Measurements from ENCODE around the gene ADAMTS13.

Gene ADAMTS13

GRCh38 chr9:133474853-133475252 lies 52.7 kb downstream of the ADAMTS13 start:
- no peak for DNase-seq

GRCh38 chr9:133475292-133476012 lies 53.3 kb downstream of the ADAMTS13 start:
- no peak for DNase-seq

GRCh38 chr9:133476036-133476931 lies 54.1 kb downstream of the ADAMTS13 start:
- no peak for DNase-seq

GRCh38 chr9:133476941-133477340 lies 54.8 kb downstream of the ADAMTS13 start:
- no peak for DNase-seq

- no peak for DNase-seq
These were observed 55.3 kb downstream of the ADAMTS13 start for GRCh38 chr9:133477461-133477860.

DNA sequence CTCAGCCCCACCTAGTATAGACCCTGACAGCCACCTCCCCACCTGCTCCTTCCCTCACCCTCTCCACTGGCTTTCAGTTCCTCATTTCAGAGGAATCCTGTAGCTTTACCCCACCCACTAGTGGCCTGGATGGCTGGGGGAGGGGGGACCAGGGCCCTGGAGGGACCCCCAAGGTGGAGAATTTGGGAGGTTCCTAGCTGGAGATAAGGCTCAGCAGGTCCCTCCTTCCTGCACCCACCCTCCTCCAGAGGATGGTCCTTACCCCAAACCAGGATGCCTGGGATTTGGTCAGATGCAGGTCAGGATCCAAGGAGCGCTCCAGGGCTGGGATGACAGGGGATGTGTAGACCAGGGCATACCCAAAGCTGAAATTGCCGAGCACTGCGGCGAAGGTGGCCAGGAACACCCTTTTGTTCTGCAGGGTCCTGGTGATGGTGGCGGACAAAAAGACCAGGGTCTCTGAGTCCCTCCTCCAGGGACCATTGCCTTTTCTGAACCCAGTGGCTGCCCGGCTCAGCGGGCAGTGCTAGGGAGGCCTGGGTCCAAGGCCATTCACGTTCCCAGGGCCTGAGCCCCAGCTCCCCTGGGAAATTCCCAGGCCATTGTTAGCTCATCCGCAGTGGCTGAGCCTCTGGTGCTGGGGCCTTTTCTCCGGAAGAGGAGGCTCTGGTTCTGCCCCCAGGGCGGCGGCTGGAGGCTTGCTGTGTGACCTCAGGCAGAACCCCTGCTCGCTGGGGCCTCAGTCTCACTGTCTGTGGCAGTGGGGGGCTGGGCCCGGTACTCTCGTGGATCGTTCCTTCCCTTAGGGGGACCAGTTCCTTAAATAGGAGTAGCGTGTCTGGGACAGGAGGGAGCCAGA lies 56.1 kb downstream of the ADAMTS13 start:
- no peak for DNase-seq

DNA sequence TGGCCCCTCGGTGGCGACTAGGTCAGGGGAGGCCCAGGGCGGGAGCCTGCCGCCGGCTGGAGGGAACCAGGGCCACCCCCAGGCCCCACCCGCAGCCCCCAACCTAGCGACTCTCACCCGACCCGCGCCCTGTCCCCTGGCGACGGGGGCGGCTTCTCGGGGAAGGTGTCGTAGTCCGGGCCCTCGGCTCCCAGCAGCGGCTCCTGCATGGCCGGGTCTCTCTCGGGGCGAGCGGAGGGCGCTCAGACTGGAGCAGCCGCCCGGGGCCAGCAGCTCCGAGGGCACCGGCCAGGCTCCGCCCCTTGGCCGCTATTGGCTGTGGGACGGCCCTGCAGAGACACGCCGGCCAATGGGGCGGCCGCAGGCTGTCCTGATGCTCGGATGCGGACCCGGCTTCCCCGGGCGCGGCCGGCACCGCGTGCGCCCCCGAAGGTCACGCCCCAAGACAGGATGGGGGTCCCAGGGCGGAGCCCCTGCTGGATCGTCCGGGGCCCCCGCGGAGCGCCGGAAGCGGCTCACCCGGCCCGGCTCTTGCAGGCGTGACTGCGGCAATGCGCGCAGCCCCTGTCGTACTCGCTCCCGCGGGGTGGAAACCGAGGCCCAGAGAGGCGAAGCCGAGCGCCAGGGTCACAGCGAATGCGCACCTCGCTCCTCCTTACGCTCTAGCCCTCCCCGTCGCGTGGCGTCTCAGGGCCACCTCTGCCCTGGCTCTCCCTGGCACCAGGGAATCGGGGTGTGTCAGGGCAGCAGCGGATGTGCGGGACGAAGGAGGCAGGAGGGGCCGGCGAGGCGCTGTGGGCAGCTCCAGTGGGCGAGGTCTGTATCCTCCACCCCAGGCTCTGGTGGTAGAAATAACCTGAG lies 56.9 kb downstream of the ADAMTS13 start, which contains the start of gene SLC2A6:
Gene SLC2A6 (minus strand): TSS at position 249 of the 861 bp plus-strand sequence. CDS start 40 bp downstream, at position 209.
- DNase-seq: peak; percentile 79

- DNase-seq: no peak
These were observed 61.4 kb downstream of the ADAMTS13 start for GRCh38 chr9:133483611-133484010.

DNA sequence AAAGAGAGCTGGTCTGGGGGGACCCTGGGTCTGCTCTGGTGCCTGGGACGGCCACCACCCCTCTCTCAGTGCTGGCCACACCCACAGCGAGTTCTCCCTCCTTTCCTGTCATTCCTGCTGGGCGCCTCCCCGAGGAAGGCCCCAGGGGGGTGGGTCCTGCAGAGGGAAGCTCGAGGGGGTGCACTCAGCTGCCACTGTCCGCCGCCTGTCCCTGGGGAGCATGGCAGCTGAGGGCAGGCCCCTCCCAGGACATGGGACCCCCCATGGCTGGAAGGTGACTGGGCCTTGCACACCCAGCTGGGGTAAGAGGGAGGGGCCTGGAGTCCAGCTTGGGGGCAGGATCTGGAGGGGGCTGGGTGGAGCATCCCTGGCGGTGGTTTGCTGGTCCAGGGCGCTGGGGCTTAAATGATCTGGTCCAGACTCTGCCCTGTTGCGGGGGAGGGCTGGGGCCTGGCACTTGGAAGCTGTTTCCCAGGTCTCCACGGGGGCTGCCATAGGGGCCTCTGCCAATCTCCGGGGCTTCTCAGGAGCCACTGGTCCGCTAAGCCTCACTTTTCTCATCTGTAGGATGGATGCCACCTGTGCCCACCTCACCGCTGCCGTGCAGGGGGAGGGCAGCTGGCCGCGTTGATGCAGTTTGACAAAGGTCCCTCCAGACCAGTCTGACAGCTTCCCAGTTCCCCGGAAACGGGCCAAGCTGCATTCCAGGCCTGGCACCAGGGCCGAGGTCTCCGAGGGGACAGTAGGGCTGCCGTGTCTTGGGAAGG lies 62.7 kb downstream of the ADAMTS13 start:
- no peak for DNase-seq

DNA sequence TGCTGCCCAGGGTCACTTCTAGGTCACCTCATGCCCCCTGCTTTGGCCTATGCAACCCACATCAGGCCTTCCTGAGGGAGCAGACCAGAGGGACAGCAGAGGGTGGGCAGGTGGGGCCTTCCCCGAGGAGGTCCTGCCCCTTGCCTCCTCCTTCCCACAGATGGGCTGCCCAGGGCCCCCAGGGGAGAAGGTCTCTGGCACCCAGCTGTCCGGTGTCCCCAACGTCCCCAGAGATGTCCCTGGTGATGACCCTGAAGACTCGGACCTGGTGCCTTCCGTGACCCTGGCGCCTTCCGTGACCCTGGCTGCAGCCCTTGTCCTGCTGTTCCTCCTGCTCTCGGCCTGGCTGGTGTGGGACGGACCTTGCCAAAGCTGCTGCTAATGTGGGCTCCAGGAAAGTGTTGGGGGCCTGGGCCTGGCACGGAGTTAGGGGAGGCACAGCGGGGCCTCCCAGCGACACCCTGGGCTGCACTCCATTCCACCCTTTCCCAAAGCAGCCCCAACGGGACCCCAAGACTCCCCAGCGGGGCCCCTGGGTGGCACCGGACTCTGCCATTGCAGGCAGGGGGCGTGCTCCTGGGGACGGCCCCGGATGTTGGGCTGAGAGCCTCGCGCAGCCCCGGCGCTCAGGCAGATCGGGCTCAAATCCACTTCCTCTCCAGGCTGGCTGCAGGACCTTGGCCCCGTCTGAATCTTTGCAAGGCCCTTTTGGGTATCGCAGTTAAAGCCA lies 63.5 kb downstream of the ADAMTS13 start:
- DNase-seq: no peak

- no peak for DNase-seq
These were observed 65.2 kb downstream of the ADAMTS13 start for GRCh38 chr9:133487331-133487725.

DNA sequence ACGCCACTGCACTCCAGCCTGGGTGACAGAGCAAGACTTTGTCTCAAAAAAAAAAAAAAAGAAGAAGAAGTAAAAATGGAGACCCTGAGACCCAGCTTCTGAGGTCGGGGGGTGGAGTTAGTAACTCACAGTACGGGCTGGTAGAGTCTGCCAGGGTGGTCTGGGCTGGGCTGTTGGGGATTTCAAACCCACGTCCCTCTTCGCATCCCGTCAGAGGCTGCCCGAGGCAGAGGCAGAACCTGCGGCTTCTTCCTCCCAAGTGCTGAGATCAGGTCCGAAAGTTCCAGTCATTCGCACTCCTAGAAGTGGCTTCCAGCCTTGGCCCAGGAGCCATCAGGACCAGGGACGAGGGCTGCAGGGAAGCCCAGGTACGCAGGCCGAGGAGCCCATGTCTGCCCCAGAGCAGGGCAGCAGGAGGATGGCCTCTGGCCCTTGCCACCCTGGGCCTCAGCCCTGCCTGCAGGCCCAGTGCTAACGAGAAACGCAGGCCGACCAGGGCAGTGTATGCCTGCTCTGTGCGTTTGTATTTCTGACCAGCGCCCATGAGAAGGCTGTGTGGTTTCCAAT lies 66.6 kb downstream of the ADAMTS13 start:
- DNase-seq: no peak

- DNase-seq: no peak
These were observed 67.4 kb downstream of the ADAMTS13 start for GRCh38 chr9:133489253-133490190.

DNA sequence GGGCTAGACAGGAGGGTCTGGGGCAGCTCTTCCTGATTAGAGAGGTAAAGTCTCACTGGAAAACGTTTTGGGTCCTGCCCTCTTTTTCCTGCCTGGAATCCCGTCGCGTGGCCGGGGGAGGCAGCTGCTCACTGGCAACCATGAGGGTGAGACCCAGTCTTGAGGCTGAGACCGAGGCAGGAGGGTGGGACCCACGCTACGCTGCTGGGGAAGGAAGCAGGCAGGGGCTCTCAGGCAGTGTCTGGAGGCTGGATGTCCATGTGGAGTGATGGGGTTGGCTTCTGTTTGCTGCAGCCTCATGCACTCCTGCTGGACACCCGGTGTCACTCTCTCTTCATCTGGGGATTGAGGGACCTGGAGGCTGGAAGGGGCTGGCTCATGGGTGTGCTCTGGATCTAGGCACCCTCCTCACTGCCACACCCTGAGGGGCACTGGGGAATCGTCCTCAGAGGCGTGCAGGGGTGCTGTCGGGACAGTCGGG lies 68.1 kb downstream of the ADAMTS13 start:
- DNase-seq: no peak

DNA sequence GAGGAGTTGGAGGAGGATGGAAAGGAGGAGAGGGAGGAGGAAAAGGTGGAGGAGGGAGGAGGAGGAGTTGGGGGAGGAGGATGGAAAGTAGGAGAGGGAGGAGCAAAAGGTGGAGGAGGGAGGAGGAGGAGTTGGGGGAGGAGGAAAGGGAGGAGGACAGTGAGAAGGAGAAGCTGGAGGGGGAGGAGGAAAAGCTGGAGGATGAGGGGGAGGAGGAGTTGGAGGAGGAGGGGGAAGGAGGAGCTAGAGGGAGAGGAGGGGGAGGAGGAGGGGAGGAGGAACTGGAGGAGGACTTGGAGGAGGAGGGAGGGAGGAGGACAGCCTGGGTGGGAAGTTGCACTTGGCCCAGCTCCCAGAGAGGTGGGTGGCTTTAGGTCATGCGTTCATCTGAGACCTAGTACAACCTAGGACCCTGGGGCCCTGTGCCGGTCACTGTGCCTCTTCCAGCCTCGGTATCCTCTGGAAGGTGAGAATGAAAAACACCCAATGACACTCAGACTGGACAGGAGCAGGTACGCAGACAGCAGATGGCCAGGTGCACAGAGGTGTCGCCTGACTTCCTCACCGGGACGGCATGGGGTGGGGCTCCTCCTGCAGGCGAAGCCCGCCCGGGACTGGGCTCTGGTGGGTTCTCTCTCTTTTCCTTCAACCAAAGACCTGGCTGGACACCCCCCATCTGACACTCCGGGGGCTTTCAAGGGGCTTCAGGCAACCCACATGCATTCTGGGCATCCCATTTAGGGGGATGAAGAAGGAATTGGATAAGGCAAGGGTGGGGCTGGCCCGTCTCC lies 68.9 kb downstream of the ADAMTS13 start:
- DNase-seq: no peak

GRCh38 chr9:133491656-133491925 lies 69.4 kb downstream of the ADAMTS13 start:
- no peak for DNase-seq

DNA sequence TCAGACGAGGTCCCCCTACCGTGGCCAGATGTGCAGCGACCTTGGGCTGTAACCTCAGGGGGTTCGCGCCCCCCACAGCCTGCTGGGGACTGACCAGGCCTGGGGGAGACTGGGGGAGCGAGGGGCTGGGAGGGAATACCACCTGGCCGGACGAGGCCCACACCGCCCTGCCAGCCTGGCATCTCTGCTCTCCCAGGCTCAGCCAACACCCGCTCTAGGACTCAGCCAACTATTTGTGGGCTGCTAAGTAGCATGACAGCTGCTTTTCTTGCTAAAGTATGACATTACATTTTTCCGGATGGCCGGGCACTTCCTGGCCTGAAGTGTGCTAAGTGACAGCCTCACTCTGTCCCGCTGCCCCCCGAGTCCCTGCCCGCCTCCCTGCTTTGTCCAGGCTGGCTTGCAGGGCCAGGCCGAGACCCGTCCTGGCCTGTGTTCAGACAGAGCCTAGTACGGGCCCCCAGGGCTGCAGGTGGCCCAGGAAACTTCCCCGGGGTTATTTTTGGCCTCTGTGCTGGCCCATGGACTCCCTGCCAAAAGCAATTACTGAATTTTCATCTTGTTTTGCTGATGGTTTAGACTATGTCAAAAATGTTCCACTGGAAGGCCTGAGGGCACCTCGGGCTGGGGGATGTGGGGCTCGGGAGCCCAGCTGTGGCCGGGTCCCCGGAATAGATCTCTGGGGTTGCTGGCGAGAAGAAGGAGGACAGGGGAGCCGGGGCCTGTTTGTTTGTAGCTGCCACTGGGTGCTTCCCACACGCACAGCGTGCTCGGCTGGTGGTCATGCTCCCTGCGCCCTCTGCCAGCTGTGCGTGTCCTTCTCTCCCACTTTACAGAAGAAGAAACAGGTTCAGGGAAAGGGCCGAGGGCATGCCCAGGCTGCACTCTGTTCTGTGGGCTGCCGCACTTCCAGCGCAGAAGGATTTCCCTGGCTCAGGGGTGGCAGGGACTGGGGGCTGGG lies 70.2 kb downstream of the ADAMTS13 start:
- no peak for DNase-seq
